Hematopoietic multipotent progenitor cell (in vitro differentiated cells): Measurements from ENCODE around the gene GPR12. TPM values are rescaled to one million over a fixed set of nuclear protein-coding genes. Genes with fewer than 3 reads are reported as not detected.

Experiments
- DNase-seq, 3 donors: peaks; one replicate each; pipeline ENCODE4 v3.0.0-alpha.2; 2011 to 2015; ENCODE audit warnings: low read depth in 2 of 3, low spot score in 2 of 3
- total RNA-seq: library from RNA; depleted of rRNA; stranded (reverse); fragments of >200 nt; gene quantifications from one replicate; pipeline ENCODE4 v1.2.3, GENCODE V29; 2012

Gene GPR12, protein sequence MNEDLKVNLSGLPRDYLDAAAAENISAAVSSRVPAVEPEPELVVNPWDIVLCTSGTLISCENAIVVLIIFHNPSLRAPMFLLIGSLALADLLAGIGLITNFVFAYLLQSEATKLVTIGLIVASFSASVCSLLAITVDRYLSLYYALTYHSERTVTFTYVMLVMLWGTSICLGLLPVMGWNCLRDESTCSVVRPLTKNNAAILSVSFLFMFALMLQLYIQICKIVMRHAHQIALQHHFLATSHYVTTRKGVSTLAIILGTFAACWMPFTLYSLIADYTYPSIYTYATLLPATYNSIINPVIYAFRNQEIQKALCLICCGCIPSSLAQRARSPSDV
- 0.81 TPM for total RNA-seq

DNA sequence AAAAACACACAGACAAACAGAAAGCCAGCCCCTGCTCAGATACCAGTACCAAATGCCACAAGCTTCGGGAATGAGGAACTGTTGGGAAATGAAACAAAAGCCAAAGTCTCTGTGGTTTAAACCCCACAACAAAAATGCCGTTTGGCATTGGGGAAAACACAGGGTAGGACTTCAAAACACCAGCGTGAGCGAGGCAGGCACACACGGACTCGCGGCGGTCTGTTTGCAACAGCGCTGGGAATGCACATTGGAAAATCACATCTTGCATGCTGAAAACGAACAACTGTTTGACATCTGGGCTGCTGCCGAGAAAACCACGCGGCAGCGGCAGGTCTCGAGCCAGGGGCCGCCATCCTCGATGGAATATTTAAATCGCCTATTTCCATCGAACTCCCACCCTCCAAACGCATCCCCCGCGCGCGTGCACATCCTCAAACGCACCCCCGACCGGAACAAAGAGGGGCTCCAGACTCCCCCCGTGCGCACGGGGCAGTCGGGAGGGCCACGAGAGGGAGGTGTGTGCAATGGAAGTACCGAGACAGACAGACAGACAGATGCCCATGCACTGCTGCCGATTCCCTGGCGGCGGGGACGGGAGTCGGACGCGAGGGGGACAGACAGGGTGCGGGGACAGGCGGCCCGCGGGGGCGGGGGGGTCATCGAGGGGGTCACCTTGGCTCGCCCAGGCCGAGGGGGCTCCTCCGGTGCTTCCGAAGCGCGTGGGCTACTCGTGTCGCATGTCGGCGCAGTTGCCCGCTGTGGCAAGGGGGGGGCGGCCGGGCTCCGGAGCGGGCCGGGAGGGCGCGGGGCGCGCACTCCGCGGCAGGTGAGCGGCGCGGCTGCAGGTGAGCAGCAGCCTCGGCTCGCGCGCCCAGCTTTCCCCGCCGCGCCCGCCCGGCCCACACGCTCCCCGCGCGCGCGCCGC lies at the start of gene GPR12:
GPR12 (minus strand) TSS at position 880 of the 925 bp plus-strand sequence. CDS start 959 bp downstream, outside the sequence.
- peak in 1 of 3 donors; percentile 21 for DNase-seq

DNA sequence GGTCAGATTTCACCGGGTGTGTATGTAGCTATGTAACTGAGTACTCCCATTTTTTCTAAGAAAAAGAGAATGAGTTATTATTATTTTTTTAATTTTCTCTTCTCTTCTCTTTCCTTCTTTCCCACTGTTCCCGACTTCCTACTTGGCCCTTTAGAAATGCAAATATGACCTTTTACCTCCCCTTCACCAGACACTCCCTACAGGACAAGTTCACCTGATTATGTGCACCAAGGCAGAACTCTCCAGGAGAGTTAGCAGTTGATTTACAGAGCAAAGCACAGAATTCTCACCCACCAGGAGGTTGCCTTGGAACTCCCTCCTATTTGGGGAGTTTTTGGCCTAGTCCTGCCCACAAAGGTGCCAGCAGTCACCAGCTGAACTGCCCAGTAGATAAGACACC lies 49.5 kb upstream of the GPR12 start:
- DNase-seq: no peak

DNA sequence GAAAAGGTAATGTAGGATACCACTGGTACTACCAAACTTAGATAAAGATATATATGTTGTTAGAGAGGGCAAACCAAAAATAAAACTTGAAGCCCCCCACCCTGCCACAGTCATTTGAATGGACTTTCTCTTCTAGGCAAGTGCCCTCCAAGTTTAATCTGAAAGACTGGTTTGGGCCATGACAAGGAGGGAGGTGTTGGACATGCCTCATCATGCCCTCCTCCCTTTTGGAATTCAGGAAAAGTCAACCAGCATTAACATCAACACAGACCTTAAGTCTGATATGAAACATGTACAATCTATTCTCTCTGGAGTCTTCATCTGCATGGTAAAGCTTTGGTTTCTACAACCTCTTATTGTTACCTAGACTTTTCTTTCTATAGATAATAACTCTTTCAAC lies 46.3 kb upstream of the GPR12 start:
- DNase-seq: no peak

DNA sequence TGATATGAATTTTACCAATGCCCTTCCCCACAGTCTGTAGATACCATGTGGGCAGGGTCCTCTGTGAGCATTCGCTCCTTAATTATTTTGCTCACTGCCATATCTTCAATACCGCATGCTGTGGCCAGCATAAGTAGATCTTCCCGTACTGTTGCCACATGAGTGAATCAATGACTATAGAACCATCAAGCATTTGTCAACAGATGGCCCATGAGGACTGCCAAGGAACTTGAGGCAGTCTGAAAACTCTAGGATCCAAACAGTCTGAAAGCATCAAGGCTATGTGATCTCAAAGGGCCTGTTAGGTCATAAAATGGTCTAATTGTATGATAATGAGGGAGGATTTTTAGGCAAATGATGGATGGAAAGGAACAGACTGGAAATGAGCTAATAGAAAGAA lies 27.4 kb upstream of the GPR12 start:
- no peak for DNase-seq

DNA sequence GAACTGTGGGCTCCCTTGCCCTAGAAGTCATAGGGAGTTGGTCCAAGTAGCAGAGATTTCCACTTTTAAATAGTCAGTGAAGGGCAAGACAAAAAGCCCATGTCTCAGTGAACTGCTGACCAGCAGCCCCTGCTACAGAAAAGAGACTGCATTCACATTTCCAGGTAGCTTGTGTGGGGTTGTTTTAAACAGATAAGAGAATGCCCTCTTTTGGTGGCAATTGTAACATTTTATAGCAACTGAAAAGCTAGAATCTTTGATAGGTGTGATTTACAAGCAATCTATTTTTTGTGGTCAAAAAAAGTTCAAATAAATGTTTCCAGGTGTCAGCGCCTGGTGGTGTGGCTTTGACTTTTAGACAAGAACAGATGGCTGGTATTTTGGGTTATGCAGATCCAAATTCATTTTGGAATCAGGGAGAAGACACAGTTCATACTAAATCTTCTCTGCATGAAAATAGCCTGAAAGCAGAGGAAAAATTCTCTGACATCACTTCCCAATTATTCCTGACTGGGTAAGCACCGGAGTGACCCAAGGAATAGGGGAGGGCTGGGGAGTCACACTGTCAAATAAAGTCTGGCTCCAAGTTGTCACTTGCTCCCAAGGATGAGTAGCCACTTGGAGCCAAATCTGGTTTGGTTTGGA lies 26.2 kb upstream of the GPR12 start:
- peak in 1 of 3 donors; percentile 13 for DNase-seq

DNA sequence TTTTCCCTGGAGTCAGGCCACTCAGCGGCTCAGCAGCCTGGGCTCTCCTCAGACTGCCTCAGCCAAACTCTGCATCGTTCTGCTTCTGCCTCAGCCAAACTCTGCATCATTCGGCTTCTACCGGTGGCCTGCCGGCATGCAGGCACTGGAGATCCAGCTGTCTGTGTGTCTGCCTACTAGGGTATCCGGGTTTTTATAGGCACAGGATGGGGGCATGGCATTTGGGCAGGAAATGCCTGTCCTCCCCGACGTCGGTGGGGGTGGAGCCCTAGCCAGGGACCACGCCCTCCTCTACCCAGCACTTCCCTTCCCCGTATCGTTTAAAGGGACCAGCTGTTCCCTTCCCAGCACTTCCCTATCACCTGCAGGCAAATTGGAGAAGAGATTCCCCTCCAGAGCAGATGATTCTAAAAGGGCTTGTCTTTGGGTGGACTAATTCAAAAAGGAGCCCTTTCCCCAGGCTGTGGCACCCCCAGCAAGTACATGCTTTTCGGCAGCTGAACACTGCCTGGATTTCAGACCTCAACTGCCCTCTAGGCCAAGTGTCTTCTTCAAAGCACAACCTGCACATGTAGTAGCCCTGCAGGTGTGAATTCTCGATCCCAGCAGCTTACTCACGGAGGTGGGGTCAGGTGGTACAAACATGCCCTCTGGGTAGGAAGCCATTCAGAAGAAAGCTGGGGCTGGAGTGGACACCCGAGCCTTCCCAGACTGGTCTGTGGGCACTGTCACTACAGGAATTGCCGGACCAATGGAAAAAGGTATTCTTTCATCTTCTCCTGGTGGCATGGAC lies 25.4 kb upstream of the GPR12 start:
- DNase-seq: peak; percentile 6 to 72 (median 61)

DNA sequence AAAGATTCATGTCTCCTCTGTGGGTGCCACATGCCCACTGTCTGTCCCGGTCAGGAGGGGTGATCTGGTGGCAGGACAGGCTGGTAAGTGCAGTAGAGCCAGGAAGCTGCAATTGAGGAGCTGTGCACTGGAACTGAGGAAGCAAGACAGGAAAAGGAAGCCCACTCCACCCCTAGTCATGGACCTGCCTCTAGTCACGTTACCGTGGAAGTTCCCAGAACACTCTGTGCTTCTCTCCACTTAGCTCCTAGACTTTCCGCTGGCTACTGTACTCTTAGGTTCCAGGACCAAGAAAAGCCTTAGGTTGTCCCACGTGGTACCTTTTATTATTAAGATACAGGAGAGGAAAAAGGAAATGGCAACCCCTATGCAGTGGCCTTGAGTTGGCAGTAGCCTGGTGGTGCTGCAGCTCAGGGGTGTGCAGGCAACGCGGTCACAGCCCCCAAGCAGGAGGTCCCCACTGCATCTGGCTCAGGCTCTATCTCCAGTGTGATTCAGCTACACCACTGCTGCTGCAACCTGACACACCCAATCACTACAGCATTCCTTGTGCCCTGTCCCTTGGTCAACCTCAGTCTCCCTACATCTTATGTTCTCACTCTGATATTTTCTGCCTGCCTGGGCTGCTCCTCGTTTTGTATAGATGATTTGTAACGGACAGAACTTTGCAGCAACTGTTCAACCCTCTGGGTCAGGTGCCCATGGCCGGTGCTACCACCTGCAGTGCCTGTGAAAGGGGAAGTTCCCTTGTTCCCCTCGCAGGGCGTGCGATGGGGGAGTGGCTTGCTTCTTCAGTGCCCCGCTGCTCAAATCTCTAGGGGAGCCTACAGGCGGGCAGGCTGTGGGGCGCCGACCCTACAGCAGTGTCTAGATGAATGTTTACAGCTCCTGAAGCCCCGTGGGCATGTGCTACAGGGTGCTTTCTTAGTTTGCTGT lies 24.4 kb upstream of the GPR12 start:
- DNase-seq: peak in 2 of 3 donors; percentile 54 to 83

DNA sequence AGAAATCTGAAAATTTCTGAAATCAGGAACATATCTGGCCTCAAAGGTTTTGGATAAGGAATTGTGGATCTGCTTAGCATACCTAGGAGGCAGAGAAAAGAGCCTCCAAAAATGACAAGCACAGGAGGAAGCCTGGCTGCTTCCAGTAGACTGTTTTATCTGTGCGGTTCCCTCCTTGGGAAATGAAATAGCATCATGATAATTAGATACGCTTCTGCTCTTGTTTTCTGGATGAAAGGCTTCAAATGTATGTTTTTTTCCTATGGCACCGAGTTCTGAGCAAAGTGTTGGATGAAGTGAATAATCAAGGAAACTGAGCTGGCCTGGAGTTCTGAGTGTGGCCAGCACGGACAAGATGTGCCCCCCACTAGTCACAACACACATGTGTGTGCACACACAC lies 19.8 kb upstream of the GPR12 start:
- DNase-seq: no peak

DNA sequence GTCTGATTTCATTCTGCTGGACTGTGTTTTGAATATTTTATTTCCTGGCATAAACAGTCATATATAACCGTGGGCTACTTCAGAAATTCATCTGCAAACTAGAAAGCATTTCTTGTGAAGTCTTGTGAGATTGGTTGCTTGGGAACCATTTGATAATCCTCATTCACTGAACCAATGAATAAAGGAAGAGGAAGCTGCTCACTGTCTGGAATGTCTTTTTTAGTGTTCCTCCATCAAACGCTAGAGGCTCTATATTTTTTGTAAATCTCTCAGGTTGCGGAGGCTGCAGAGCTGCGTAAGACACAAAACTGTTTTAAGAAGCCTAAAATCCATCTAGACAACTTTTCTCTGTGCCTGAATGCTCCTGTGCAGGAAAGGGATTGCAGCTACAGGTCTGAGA lies 18.7 kb upstream of the GPR12 start:
- no peak for DNase-seq

DNA sequence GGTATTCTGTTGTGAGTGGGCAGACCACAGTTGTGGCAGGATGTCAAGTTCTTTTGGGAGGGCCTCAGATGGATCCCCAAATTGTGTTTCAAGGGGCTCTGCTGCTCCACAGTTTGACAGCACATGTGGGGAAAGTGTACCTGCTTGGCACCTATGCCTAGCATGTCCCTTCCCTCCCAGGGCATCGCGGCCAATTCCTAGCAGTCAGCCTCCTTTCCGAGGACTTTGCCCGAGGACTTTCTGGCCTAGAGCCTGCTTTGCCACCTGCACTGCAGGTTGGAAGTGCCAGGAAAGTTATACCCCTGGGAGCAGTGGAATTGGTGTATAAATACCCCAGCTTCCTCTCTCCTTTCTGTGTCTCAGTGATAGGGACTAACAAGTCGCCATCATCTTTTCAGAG lies 11.9 kb upstream of the GPR12 start:
- DNase-seq: no peak

DNA sequence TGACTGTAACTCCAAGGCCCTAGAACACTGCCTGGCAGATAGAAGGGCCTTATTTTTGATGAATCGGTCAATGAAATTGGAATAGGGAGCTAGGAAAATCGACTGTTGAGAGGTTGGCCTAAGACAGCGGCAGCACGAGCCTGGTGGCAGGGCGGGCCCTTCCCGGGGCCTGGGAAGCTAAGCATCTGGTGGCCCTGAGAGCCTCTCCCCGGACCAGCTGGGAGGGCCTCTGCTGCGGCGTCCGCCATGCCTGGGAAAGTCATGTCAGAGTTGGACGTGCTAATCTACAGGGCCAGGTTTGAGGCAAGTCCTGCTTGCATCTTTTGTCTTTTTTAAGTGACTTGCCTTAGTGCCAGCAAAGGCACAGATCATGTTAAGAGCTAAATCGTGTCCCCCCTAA lies 11.2 kb upstream of the GPR12 start:
- DNase-seq: no peak

DNA sequence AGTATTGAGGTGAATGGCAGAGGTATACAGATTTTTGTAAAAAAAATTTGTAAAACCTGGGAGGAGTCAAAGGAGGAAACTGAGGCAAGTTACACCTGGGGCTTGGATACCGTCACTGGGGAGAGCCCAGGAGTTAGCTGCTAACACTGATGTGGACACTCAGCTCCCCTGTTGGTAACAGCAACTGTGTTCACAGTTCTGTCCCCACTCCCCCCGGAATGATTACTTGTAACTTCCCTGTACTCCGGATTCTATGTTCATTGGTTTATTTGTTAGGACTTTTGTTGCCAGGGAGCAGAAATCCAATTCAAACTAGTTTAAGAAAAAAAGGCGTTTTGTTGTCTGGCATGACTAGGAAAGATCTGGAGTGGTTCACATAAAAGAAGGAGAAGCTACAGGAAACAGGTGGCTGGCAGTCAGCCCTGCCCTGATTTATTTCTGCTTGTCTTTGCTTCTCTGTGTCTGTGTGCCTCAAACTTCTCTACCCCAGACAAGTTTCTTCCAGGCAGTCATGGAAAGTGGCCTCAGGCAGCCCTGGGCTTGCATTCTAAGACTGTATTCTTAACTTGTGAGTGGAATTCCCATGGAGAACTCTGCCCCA lies 2.3 kb upstream of the GPR12 start:
- DNase-seq: peak in 1 of 3 donors; percentile 18

DNA sequence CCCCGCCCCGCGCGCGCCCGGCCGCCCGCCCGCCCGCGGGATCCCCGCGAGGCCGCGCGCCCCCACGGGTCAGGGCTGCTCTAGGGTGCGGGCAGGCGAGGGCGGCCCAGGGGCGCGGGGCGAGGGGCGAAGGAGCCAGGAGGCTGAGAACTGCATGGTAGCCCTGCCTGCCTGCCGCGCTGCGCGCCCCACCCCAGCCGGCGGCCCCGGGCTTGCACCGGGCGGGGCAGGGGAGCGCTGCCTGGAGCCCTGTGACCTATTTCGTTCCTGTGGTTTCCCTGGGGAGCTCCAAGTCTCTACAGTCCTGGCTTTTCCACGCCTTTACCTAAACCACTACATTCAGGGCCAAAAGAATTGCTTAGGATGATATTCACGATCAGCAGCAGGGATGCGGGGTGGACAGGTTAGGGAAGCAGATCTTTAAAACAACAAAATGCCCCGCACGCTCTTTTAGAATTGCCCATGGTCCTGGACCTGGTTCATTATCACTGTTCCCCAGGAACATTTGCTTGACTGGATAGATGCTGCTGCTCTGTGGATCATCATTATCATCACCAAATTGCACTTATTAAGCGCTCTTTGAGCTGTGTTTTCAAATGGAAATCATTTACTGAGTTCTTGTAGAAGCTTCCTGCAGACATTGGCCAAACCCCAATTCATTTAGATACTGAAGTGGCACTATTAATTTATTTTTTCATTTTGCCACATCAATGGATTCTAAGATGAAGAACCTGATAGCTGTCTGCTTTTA lies 421 bp upstream of the GPR12 start:
- peak in 1 of 3 donors; percentile 5 for DNase-seq

DNA sequence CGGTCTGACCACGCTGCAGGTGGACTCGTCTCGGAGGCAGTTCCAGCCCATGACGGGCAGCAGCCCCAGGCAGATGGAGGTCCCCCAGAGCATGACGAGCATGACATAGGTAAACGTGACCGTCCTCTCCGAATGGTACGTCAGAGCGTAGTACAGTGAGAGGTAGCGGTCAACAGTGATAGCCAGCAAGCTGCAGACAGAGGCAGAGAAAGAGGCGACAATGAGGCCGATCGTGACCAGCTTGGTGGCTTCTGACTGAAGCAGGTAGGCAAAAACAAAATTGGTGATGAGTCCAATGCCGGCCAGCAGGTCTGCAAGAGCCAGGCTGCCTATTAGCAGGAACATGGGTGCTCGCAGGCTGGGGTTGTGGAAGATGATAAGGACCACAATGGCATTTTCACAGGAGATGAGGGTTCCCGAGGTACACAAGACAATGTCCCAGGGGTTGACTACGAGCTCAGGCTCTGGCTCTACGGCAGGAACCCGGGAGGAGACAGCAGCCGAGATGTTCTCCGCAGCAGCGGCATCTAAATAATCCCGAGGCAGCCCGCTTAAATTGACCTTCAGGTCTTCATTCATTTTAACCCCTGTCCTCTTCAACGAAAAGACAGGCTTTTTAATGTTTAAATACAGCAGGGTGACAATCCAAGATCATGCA lies 1.2 kb downstream of the GPR12 start:
- no peak for DNase-seq

DNA sequence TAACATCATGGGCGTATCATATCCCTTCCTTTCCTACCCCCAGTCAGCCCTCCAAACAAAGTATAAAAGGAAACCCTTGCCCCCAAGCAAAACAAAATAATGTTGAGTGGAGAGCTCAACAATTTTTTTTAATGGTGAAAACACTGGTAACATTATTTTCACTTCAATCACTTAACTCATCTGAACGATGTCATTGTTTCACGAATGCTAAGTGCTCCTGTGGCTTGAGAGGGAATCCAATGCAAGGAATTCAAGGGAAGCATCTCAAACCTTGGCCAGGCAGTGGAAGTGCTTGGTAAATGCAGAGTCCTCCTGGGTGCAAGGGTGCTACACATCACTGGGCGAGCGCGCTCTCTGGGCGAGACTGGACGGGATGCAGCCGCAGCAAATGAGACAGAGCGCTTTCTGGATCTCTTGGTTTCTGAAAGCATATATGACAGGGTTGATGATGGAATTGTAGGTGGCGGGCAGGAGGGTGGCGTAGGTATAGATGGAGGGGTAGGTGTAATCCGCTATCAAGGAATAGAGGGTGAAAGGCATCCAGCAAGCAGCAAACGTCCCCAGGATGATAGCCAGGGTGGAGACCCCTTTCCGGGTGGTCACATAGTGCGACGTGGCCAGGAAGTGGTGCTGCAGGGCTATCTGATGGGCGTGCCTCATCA lies 2.0 kb downstream of the GPR12 start:
- DNase-seq: no peak

DNA sequence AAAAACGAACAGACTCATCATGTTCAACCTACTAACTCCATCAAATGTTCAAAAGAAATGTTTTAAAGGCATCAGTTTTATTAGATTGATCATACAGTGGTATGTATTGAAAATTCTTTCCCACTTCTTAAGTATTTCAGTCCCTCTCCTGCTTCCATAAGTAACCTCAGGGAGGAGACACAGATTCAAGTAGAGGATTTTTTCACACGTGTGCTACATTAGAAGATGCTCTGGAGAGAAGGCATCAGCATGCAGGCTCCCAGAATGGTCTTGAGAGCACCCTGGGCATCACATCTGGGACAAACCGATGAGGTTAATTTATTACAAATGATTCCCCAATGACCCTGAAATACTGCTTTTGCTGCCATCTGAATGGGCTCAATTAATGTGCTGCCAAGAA lies 3.6 kb downstream of the GPR12 start:
- DNase-seq: no peak

DNA sequence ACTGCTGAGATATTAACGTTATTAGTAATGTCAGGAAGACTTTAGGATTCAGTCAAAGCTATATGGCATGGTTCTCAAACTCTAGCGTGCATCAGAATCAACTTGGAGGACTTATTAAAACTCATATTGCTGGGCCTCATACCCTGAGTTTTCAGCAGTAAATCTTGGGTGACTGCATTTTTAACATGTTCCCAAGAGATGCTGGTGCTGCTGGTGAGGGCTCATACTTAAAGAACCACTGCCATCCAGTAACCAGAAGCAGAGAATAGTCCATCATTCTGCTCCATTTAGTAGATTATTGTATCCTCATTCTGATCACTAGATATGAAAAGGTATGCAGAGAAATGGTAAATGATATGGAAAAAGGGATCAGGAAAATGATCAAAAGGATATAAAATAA lies 7.9 kb downstream of the GPR12 start:
- no peak for DNase-seq
